G401 (cell line): ENCODE data around the gene CUX1. TPM values are rescaled to one million over a fixed set of nuclear protein-coding genes. Genes with fewer than 3 reads are reported as not detected.

Experiments
- DNase-seq: peaks from one replicate; pipeline ENCODE4 v3.0.0-alpha.2; 2015; ENCODE audit warnings: low spot score
- in situ Hi-C: cut with HindIII; loops from 2 replicates; pipeline ENCODE4 v1.10.0; 2016; ENCODE audit warnings: low sequenced_read_pairs, mixed read lengths
- total RNA-seq: library from RNA; depleted of rRNA; stranded (reverse); fragments of >200 nt; shearing (Covaris generic); gene quantifications from 2 replicates; pipeline ENCODE4 v1.2.3, GENCODE V29; 2014

Gene CUX1
- total RNA-seq, 1 experiment from 2014 or later = 23.2 TPM

GRCh38 chr7:102085218-102085772, 267.9 kb downstream of the CUX1 start:
- in situ Hi-C loops = no loop called here
- DNase-seq = no peak

DNA sequence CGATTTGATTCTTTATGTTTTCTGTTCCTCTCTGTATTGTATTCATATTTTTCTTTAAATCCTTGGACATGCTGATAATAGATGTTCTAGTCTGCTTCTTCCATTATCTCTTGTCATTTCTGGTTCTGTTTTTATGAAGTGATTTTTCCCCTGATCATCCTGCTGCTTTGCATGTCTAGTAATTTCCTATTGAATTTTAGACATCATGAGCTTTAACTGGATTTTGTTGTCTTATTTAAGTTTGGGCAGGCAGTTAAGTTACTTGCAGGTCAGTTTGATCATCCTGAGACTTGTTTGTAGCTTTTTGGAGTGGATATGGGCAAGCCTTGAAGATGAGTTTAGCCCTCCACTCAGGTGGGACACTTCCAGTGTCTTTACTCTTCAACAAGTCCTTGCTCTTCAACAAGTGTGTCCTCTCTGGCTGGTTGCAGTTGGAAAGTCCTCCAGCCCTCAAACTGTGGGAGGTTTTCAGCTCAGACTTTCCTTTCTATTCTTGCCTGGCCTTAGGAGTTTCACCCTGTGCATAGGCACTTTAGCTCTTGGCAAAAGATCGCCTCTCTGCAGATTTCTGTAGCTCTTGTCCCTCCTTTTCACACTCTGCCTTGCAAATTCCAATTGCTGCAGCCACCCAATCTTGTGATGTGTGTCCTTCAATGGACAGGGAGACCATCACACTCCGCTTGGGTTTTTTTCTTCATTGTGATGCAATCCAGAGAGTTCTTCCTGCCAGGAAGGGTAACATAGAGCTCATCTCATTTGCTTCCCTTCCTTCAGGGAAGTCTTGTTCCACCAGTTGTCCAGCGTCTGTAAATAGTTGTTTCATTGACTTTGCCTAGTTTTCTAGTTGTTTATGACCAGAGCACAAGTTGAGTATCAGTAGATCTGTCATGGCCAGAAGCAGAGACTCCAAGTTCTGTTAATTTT, 272.0 kb downstream of the CUX1 start:
- in situ Hi-C loops = no loop called here
- DNase-seq = no peak

DNA sequence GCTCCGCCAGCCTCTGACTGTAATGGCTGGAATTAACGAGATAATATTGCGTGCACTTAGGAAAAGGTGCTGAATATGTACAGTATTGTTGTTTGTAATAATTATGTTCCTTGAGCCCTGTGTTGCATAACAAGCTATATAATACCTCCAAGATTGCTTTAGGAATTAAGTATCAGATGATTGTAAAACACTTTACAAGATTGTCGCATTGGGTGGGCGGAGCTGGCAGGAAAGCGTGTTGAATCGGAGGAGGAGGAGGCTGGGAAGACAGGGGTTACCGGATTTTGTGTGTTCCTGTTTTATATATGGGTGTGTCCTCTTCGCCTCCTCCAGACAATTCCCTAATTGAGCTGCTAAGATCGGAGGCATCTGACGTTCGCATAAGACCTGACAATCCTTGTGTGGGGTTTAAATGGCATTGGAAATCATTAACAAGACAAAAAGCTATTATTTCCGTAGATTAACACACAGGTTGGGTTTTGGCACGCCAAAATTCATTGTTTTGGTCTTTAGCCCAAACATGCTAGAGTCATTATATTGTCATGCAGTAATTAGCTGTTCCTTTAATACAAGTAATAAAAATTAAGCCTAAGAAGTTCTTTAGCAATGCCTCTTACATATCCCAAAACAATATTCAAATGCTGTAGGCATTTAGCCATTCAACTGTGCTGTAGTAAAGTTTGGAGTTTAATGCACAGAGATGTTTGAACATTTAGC, 276.3 kb downstream of the CUX1 start:
- no peak for DNase-seq
- in situ Hi-C loops = no loop called here

DNA sequence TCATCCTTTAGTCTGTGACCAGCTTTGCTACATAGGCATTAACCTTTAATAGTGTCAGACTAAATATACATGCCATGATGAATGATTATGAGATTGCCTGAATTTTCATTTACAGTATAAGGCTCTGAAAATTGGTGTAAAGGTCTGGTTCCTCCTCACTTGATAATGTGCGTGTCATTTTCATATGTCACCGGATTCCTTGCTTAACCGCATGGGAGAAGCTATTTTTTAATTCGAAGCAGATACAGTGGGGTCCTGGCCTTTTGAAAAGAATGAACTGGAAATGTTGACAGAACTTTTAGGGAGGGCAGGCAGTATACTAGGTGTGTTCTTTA, 276.9 kb downstream of the CUX1 start:
- DNase-seq = no peak
- in situ Hi-C loops = no loop called here

- in situ Hi-C loops = no loop called here
- peak; percentile 35 for DNase-seq
Observed at GRCh38 chr7:102095321-102096011, 278.0 kb downstream of the CUX1 start.

- no peak for DNase-seq
- in situ Hi-C loops = no loop called here
Observed at GRCh38 chr7:102096012-102096332, 278.5 kb downstream of the CUX1 start.

- in situ Hi-C loops = no loop called here
- DNase-seq = no peak
Observed at GRCh38 chr7:102096706-102097427, 279.4 kb downstream of the CUX1 start.

- in situ Hi-C loops = no loop called here
- no peak for DNase-seq
Observed at GRCh38 chr7:102097601-102098161, 280.3 kb downstream of the CUX1 start.

DNA sequence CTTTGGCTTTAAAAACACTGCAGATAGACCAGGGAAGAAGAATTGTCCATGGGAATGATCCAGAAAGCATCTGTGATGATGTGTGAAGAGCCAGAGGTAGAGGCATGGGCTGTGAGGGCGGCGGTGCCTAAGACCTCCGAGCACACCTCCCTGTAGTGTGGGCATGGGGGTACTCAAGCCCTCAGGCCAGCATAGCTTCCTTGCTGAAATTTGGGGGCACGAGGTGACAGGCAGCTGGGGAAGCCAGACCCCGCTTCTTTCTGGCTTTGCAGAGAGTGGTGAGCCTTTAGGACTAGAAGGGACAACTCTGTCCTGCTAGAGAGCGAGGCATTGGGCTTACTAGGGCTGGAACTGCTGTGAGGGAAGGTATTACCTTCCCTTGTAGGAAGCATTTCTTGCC, 281.6 kb downstream of the CUX1 start:
- in situ Hi-C loops = no loop called here
- no peak for DNase-seq

- in situ Hi-C loops = no loop called here
- DNase-seq = no peak
Observed at GRCh38 chr7:102099474-102099873, 282.0 kb downstream of the CUX1 start.

DNA sequence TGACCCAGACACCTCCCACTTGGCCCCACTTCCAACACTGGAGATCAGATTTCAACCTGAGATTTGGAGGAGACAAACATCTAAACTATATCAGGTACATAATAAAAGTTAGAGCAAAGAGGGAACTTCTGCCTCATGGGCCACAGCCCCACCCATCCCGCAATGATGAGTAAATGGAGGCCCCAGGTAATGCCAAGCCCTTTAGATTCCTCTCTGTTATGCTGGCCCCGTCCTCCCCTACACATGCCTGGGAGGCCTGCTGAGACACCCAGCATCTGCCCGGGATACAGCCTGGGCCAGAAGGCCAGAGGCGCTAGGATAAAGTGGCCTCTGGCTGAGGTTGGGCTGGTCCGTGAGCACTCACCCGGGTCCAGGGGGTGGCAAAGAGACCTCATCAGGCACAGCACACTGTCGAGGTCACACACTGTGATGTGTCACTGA, 283.7 kb downstream of the CUX1 start:
- in situ Hi-C loops = no loop called here
- DNase-seq = no peak

- DNase-seq = no peak
- in situ Hi-C loops = no loop called here
Observed at GRCh38 chr7:102101926-102102325, 284.5 kb downstream of the CUX1 start.

GRCh38 chr7:102103027-102103372, 285.6 kb downstream of the CUX1 start:
- no peak for DNase-seq
- in situ Hi-C loops = no loop called here

- in situ Hi-C loops = no loop called here
Observed at GRCh38 chr7:102104245-102104644, 286.8 kb downstream of the CUX1 start.

GRCh38 chr7:102106625-102107024, 289.2 kb downstream of the CUX1 start:
- in situ Hi-C loops = no loop called here
- no peak for DNase-seq

More at GRCh38 chr7:102104245-102104644, 286.8 kb downstream of the CUX1 start:
- no peak for DNase-seq

GRCh38 chr7:102107474-102108104, 290.2 kb downstream of the CUX1 start:
- in situ Hi-C loops = no loop called here
- no peak for DNase-seq

- peak; percentile 47 for DNase-seq
- in situ Hi-C loops = no loop called here
Observed at GRCh38 chr7:102111061-102112041, 293.9 kb downstream of the CUX1 start.
